DMS153 (cell line): ENCODE measurements around the gene SASS6.

Experiments
- DNase-seq: peaks from one replicate; lab custom pipeline; 2025; lab: John Stamatoyannopoulos, UW

Gene SASS6

DNA sequence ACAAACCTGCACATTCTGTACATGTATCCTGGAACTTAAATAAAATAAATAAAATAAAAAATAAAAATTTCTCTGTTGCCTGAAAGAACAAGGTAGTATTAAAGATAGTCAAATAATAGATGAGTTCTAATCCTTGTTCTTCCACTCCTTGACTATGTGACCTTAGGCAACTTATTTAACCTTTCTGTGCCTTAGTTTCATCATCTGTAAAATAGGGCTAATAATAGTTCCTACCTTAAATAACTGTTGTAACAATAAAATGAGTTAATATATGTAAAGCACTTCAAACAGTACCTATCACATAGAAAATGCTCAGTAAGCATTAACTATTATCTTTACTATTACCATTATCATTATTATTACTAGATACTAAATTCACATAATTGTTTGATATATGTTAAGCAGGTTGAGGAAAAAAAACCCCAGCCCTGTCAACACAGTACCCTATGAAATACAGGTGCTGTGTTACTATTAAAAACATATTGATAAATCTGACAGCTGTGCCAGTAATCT is 23.1 kb downstream of the SASS6 start:
- no peak for DNase-seq

- no peak for DNase-seq
Observed at GRCh38 chr1:100107696-100108095, 25.0 kb downstream of the SASS6 start.

DNA sequence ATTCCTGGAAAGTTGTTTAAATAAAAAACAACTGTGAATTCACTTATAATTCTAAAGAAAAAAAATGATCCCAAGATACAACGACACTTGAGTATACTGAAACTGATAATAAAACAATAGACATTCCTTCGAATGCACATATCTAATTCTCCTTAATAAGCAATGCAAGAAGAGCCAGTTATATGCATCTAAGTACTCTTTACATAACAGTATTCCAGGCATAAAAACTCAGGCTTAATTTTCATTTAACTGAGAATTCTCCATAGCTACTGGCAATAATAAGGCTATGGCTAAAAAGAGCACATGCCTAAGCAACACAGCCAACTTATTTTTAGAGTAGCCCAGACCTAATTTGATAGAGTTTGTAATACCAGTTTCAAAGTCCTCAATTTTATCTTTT is 31.2 kb downstream of the SASS6 start:
- no peak for DNase-seq

DNA sequence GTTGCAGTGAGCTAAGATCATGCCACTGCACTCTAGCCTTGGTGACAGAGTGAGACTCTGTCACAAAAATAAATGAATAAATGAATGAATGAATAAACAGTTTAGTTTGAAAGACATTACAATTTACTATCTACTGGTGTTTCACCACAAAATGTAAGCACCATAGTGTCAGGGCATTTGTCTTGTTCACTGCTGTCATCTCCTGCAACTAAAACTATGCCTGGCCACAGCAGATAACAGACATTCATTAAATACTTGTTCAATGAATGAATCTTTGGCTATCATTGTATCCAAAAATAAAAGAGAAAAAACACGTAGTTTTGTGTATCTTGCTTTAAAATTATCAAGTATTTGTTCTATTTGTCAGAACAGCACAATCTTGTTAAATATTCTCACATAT is 32.5 kb downstream of the SASS6 start:
- no peak for DNase-seq

GRCh38 chr1:100090471-100090870 is 42.3 kb downstream of the SASS6 start:
- DNase-seq: no peak

- DNase-seq: no peak
Observed at GRCh38 chr1:100089082-100089481, 43.6 kb downstream of the SASS6 start.

DNA sequence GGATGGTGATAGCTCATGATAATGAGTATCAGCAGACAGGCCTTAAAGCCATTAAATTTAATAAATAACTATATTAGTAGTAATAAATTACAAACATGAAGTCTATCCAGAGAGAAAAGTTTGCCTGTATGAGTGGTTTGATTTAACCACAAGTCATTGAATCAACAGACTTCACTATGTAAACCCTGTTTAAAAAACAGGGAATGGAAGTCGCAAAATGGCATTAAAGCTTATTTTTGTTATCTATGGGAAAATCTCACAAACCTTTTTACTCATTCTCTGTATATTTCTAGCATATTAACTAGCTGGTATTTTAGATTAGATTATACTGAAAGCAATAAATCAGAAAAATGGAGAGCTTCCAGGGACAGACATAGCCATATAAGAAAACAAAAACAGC is 45.3 kb downstream of the SASS6 start:
- no peak for DNase-seq

- no peak for DNase-seq
Observed at GRCh38 chr1:100080331-100080730, 52.4 kb downstream of the SASS6 start.

DNA sequence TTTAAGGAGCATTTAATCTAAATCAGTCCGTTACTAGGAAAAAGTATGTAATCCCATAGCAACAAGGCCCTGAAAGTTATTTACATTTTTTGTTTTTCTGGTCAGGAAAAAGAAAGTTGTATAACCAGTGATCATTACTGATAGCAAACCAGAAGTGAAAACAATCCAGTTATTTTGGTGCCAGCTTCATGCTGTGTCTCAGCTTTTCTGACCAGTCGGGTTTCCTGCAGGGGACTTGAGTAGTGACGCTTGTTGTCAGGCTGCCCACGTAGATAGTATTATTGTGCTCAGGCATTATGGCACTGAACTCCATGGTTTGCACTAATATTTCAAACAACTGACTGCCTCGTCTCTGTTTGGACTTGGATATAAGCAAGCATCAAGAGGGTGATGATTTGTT is 55.2 kb downstream of the SASS6 start:
- DNase-seq: no peak

GRCh38 chr1:100076744-100077143 is 56.0 kb downstream of the SASS6 start:
- no peak for DNase-seq

- no peak for DNase-seq
Observed at GRCh38 chr1:100076319-100076718, 56.4 kb downstream of the SASS6 start.

GRCh38 chr1:100075773-100076172 is 57.0 kb downstream of the SASS6 start:
- no peak for DNase-seq

GRCh38 chr1:100074604-100075395 is 57.9 kb downstream of the SASS6 start:
- no peak for DNase-seq

DNA sequence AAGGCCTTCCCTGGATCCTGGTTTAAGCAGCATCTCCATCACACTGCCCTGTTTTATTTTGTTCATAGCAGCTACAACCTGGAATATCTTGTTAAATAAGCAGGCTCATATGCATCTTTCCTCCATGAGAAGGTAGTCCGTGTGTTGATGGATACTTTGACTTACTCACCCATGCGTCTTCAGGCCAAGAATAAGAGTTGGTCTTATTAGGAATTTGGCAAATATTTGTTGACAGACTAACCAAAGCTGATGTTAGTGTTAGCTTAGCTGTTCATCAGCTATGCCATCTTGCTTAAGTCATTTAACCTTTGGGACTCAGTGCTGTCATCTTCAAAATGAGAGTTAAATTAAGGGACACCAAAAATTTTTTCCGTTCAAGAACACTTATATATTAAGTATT is 59.2 kb downstream of the SASS6 start:
- no peak for DNase-seq

GRCh38 chr1:100070201-100070939 is 62.4 kb downstream of the SASS6 start:
- DNase-seq: no peak

GRCh38 chr1:100065969-100066227 is 66.8 kb downstream of the SASS6 start:
- DNase-seq: no peak

DNA sequence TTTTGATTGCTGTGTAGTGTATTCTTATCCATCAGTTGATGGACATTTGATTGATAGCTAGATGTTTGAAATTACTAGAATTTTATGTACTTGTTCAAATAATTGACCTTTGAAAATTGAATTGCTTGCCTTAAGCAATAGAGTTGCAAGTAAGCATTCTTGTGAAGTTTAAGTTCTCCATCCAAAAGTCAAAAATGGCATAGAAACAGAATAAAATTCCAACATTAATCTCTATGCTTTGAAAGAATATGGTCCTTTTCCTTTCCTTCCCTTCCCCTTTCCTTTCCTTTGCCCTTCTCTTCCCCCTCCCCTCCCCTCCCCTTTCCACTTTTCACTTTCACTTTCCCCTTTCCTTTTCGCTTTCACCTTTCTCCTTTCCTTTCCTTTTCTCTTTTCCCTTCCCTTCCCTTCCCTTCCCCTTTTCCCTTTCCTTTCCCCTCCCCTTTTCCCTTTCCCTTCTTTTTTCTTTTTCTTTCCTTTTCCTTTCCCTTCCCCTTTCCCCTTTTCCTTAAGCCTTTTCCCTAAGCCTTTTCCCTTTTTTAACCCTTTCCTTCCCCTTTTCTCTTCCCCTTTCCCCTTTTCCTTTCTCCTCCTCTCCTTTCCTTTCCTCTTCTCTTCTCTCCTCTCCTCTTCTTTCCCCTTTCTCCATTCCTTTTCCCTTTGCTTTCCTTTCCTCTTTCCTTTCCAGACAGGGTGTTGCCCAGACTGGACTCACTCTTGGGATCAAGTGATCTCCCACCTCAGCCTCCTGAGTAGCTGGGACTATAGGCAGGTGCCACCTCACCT is 67.4 kb downstream of the SASS6 start:
- DNase-seq: no peak

DNA sequence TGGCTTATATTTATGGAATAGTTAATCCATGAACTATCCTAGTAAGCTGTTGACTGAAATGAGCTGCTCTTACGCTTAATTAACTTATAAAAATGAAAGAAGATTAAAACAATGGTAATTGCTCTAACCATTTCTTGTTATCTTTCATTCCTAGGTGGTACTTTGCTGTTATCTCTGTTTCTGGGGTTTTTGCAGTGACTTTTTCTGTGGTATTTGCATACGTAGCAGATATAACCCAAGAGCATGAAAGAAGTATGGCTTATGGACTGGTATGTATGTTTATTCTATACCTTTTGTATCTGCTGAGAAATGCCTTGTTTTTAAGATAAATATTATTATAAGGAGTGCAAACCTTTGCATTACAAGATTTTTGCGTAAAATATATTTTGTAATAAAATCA is 71.0 kb downstream of the SASS6 start:
- DNase-seq: no peak

- no peak for DNase-seq
Observed at GRCh38 chr1:100053727-100054126, 79.0 kb downstream of the SASS6 start.

GRCh38 chr1:100053119-100053518 is 79.6 kb downstream of the SASS6 start:
- no peak for DNase-seq

DNA sequence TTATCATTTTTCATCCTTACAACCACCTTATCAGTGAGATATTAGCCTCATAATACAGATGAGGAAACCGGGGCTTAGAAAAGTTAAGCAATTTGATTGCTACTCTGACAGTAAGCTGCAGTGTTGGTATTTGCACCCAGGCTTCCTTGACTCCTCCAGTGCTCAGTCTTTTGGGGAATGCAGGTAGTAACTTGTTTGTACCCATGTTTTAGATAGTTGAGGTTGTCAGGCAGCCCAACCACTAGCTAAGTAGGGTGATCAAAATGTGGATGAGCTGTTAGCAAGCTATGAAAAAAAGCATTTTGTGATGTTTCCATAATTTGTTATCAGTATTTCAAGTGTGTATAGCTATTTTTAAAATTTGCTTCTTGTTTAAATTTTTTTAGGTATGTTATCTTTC is 80.8 kb downstream of the SASS6 start:
- no peak for DNase-seq

- DNase-seq: no peak
Observed at GRCh38 chr1:100051401-100051800, 81.3 kb downstream of the SASS6 start.

DNA sequence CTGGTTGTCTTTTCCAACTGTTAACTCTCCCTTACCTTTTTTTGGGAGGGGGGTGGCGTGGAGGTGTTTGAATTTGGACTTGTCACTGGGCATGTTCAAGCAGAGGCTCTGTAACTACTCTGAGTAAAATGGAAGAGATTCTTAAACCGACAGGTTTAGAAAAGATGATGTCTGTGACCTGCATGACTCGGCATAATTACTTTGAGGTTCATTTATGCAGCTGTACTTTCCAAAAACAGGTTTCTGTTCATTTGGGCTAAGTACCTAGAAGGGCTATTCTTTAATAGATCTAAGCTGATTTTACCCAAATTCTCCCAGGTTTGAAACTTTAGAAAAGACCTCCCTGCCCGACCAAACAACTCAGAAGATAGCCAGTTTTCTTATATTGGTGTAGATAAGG is 82.6 kb downstream of the SASS6 start:
- DNase-seq: no peak
